GM23338 (cell line): ENCODE measurements around the gene TGFB3. TPM values are rescaled to one million over a fixed set of nuclear protein-coding genes. Genes with fewer than 3 reads are reported as not detected.

Source experiments
- ATAC-seq: fragments of 200-7000 bp; cut with Tn5 transposase; 3 replicates; pipeline ENCODE4 v1.9.1; 2020
- DNase-seq: peaks from one replicate; pipeline ENCODE4 v3.0.0-alpha.2; 2015; ENCODE audit warnings: low spot score
- H2AFZ ChIP-seq: fragments of 200-600 bp; sonication (generic); 2 replicates; pipeline ENCODE4 v1.8.0; 2016; ENCODE audit warnings: antibody characterized with exemption, mild to moderate bottlenecking, moderate library complexity
- H3F3A ChIP-seq: fragments of 200-600 bp; sonication (generic); replicated peaks from 2 replicates; pipeline ENCODE4 v1.8.0; 2017; ENCODE audit warnings: antibody characterized with exemption, mixed run types, low read depth
- H3K27ac ChIP-seq: fragments of 200-600 bp; sonication (generic); 2 replicates; pipeline ENCODE4 v1.6.1; 2016; ENCODE audit warnings: low read depth
- H3K27me3 ChIP-seq: fragments of 200-600 bp; sonication (generic); 2 replicates; pipeline ENCODE4 v1.8.0; 2016; ENCODE audit warnings: mild to moderate bottlenecking, mixed run types, moderate library complexity; ENCODE audit not compliant: insufficient read depth
- H3K36me3 ChIP-seq: fragments of 200-600 bp; sonication (generic); 2 replicates; pipeline ENCODE4 v1.8.0; 2016; ENCODE audit warnings: mild to moderate bottlenecking; ENCODE audit not compliant: insufficient read depth
- H3K4me1 ChIP-seq: fragments of 200-600 bp; sonication (generic); 2 replicates; pipeline ENCODE4 v1.8.0; 2016; ENCODE audit warnings: mild to moderate bottlenecking, moderate library complexity; ENCODE audit not compliant: insufficient read depth
- H3K4me2 ChIP-seq: fragments of 200-600 bp; sonication (generic); 2 replicates; pipeline ENCODE4 v1.7.1; 2017; ENCODE audit warnings: mixed run types
- H3K4me3 ChIP-seq: fragments of 200-600 bp; sonication (generic); 2 replicates; pipeline ENCODE4 v1.6.1; 2016; ENCODE audit warnings: mixed run types
- H3K79me2 ChIP-seq: fragments of 200-600 bp; sonication (generic); replicated peaks from 2 replicates; pipeline ENCODE4 v1.8.0; 2017; ENCODE audit warnings: mild to moderate bottlenecking; ENCODE audit not compliant: insufficient read depth
- H3K9me2 ChIP-seq: fragments of 200-600 bp; sonication (generic); 2 replicates; pipeline ENCODE4 v1.8.0; 2017; ENCODE audit not compliant: insufficient read depth
- H4K20me1 ChIP-seq: fragments of 200-600 bp; sonication (generic); replicated peaks from 2 replicates; pipeline ENCODE4 v1.8.0; 2017; ENCODE audit warnings: mild to moderate bottlenecking; ENCODE audit not compliant: insufficient read depth
- H3K27ac Mint-ChIP-seq: 2 replicates; pipeline ENCODE4 v1.8.0; 2020; ENCODE audit warnings: inconsistent platforms, mild to moderate bottlenecking, moderate library complexity, mixed read lengths
- H3K27me3 Mint-ChIP-seq: 3 replicates; pipeline ENCODE4 v1.8.0; 2022; ENCODE audit warnings: low read depth, mild to moderate bottlenecking, moderate library complexity, mixed read lengths, inconsistent platforms; ENCODE audit not compliant: insufficient read depth, poor library complexity
- H3K36me3 Mint-ChIP-seq: 3 replicates; pipeline ENCODE4 v1.8.0; 2021; ENCODE audit warnings: low read depth, mild to moderate bottlenecking, inconsistent platforms, moderate library complexity, mixed read lengths
- H3K4me1 Mint-ChIP-seq: 3 replicates; pipeline ENCODE4 v1.8.0; 2020; ENCODE audit warnings: mild to moderate bottlenecking, inconsistent platforms, mixed read lengths
- H3K4me3 Mint-ChIP-seq: 3 replicates; pipeline ENCODE4 v1.8.0; 2021; ENCODE audit warnings: moderate library complexity, mild to moderate bottlenecking, inconsistent platforms, mixed read lengths
- H3K9me3 Mint-ChIP-seq: 3 replicates; pipeline ENCODE4 v1.8.0; 2020; ENCODE audit warnings: moderate library complexity, mild to moderate bottlenecking, inconsistent platforms, mixed read lengths
- CTCF ChIP-seq, 2 experiments: fragments of 200-600 bp in 1 of 2; sonication (generic) in 1 of 2; conservative IDR thresholded peaks; 2 replicates each; pipeline versions ENCODE4 v1.5.1 to v1.6.1; 2016 to 2017; ENCODE audit warnings: antibody characterized with exemption in 2 of 2, low read depth in 2 of 2, mild to moderate bottlenecking in 2 of 2, moderate library complexity in 1 of 2
- ETS1 ChIP-seq: IDR thresholded peaks from 2 replicates; pipeline ENCODE4 v1.6.1; 2016; ENCODE audit warnings: antibody characterized with exemption
- EZH2 ChIP-seq: fragments of 200-600 bp; sonication (generic); IDR thresholded peaks from one replicate; pipeline ENCODE4 v1.8.0; 2017; ENCODE audit warnings: antibody characterized with exemption, mild to moderate bottlenecking, low read depth; ENCODE audit not compliant: unreplicated experiment
- EZH2phosphoT487 ChIP-seq: fragments of 200-600 bp; sonication (generic); IDR thresholded peaks from one replicate; pipeline ENCODE4 v1.8.1; 2018; ENCODE audit warnings: antibody characterized with exemption; ENCODE audit not compliant: unreplicated experiment
- JUNB ChIP-seq: IDR thresholded peaks from one replicate; pipeline ENCODE4 v1.6.1; 2016; ENCODE audit warnings: antibody characterized with exemption; ENCODE audit not compliant: unreplicated experiment
- REST ChIP-seq: IDR thresholded peaks from one replicate; pipeline ENCODE4 v1.6.1; 2018; ENCODE audit warnings: antibody characterized with exemption; ENCODE audit not compliant: unreplicated experiment
- ZNF114 ChIP-seq: fragments of 250-450 bp; sonication (Bioruptor Pico); IDR thresholded peaks from 2 replicates; pipeline ENCODE4 v1.5.0; 2020; ENCODE audit warnings: mild to moderate bottlenecking, moderate library complexity
- ZNF331 ChIP-seq: fragments of 250-450 bp; sonication (Bioruptor Pico); IDR thresholded peaks from 2 replicates; pipeline ENCODE4 v1.5.0; 2020; ENCODE audit warnings: low read depth, mild to moderate bottlenecking, moderate library complexity
- ZNF462 ChIP-seq: fragments of 250-450 bp; sonication (Bioruptor Pico); IDR thresholded peaks from 2 replicates; pipeline ENCODE4 v1.5.0; 2020; ENCODE audit warnings: mild to moderate bottlenecking, moderate library complexity
- polyA plus RNA-seq: library from polyadenylated mRNA; unstranded; fragments of >200 nt; fragmentation: Nextera tagmentation; extraction: Ambion mirVana; gene quantifications from 2 replicates; pipeline ENCODE4 v1.2.1, GENCODE V29; 2016
- total RNA-seq: library from RNA; depleted of rRNA; stranded (reverse); fragments of >200 nt; shearing (Covaris generic); gene quantifications from 2 replicates; pipeline ENCODE4 v1.2.3, GENCODE V29; 2014

TGFB3 gene
- total and polyA plus RNA-seq, 2 experiments from 2014 or later: 0.17 to 0.87 TPM

GRCh38 chr14:75999511-76000190 lies 17.9 kb upstream of the TGFB3 start:
- no peaks in the 10 kb centered on the region for H3K4me1 ChIP-seq
- no peaks in the 10 kb centered on the region for H3F3A ChIP-seq
- H3K27me3 ChIP-seq: no peaks in the 10 kb centered on the region
- Mint-ChIP-seq H3K4me3 (no peak overlapping the region), H3K9me3 (peaks cover 9% of the 10 kb centered on the region), H3K27ac (no peak overlapping the region), H3K4me1 (no peaks in the 10 kb centered on the region), H3K36me3 (peaks cover 35% of the 10 kb centered on the region), H3K27me3 (peaks cover 2% of the 10 kb centered on the region)
- no peak for DNase-seq
- ATAC-seq: no peak
- no peak overlapping the region for H3K4me3 ChIP-seq
- H2AFZ ChIP-seq: no peak overlapping the region
- TF ChIP-seq ETS1 (no peak), ZNF331 (CRISPR knock-in tag) (no peak), JUNB (no peak), CTCF (conservative IDR thresholded peaks at IDR 0.05; ENCODE audit: low read depth in 2 of 2) (no peak), ZNF462 (no peak), EZH2 (no peak), EZH2phosphoT487 (no peak), REST (no peak), ZNF114 (no peak)
- H3K4me2 ChIP-seq: no peak overlapping the region
- no peaks in the 10 kb centered on the region for H3K79me2 ChIP-seq
- no peak overlapping the region for H3K27ac ChIP-seq
- peaks cover 9% of the 10 kb centered on the region; the same call in 1 of the 2 replicates for H3K36me3 ChIP-seq
- H4K20me1 ChIP-seq: no peaks in the 10 kb centered on the region; the same call in 1 of the 2 replicates
- no peaks in the 10 kb centered on the region for H3K9me2 ChIP-seq
